ENCODE measurements around the gene ATP1B2.

GRCh38 chr17:7640783-7641182 lies 9.9 kb upstream of the ATP1B2 start:
- TF ChIP-seq NFIC (IDR thresholded peaks at IDR 0.05; ENCODE audit: borderline replicate concordance) (no peak), FOXM1 (IDR thresholded peaks at IDR 0.05; ENCODE audit: low read depth) (no peak), TAF1 (IDR thresholded peaks at IDR 0.05; ENCODE audit: borderline replicate concordance, low read depth, low read length) (no peak), RAD21 (IDR thresholded peaks at IDR 0.05; ENCODE audit: low read length) (no peak), SIN3A (IDR thresholded peaks at IDR 0.05; ENCODE audit: borderline replicate concordance, low read depth, low read length) (no peak)
- TF ChIP-seq, protein P1, sequence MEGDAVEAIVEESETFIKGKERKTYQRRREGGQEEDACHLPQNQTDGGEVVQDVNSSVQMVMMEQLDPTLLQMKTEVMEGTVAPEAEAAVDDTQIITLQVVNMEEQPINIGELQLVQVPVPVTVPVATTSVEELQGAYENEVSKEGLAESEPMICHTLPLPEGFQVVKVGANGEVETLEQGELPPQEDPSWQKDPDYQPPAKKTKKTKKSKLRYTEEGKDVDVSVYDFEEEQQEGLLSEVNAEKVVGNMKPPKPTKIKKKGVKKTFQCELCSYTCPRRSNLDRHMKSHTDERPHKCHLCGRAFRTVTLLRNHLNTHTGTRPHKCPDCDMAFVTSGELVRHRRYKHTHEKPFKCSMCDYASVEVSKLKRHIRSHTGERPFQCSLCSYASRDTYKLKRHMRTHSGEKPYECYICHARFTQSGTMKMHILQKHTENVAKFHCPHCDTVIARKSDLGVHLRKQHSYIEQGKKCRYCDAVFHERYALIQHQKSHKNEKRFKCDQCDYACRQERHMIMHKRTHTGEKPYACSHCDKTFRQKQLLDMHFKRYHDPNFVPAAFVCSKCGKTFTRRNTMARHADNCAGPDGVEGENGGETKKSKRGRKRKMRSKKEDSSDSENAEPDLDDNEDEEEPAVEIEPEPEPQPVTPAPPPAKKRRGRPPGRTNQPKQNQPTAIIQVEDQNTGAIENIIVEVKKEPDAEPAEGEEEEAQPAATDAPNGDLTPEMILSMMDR (IDR thresholded peaks at IDR 0.05) = no peak
- TF ChIP-seq, protein P2, sequence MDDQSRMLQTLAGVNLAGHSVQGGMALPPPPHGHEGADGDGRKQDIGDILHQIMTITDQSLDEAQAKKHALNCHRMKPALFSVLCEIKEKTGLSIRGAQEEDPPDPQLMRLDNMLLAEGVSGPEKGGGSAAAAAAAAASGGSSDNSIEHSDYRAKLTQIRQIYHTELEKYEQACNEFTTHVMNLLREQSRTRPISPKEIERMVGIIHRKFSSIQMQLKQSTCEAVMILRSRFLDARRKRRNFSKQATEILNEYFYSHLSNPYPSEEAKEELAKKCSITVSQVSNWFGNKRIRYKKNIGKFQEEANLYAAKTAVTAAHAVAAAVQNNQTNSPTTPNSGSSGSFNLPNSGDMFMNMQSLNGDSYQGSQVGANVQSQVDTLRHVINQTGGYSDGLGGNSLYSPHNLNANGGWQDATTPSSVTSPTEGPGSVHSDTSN (IDR thresholded peaks at IDR 0.05) = no peak
